ENCODE results near the gene NAPG. TPM values are rescaled to one million over a fixed set of nuclear protein-coding genes. Genes with fewer than 3 reads are reported as not detected.

The NAPG gene
- total RNA-seq, 4 donors from 2014 or later = 47.5 to 56.4 (median 53.1) TPM

- 66 to 71% methylated on average over 2 of the region's 2 CpGs for WGBS, 2 donors
- no peak for DNase-seq
- H3K27ac ChIP-seq = no peak overlapping the region
- TF ChIP-seq, protein P1, sequence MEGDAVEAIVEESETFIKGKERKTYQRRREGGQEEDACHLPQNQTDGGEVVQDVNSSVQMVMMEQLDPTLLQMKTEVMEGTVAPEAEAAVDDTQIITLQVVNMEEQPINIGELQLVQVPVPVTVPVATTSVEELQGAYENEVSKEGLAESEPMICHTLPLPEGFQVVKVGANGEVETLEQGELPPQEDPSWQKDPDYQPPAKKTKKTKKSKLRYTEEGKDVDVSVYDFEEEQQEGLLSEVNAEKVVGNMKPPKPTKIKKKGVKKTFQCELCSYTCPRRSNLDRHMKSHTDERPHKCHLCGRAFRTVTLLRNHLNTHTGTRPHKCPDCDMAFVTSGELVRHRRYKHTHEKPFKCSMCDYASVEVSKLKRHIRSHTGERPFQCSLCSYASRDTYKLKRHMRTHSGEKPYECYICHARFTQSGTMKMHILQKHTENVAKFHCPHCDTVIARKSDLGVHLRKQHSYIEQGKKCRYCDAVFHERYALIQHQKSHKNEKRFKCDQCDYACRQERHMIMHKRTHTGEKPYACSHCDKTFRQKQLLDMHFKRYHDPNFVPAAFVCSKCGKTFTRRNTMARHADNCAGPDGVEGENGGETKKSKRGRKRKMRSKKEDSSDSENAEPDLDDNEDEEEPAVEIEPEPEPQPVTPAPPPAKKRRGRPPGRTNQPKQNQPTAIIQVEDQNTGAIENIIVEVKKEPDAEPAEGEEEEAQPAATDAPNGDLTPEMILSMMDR (IDR thresholded peaks at IDR 0.05) = no peak
- no peak for TF ChIP-seq POLR2A (IDR thresholded peaks at IDR 0.05)
- intact Hi-C loops (cut with DNase I) = loop anchor here (10.0 kb wide), 1 partner anchor 65 kb away; the partner anchor contains the start of gene APCDD1
- no peaks in the 10 kb centered on the region for H3K27me3 ChIP-seq
- H3K9me3 ChIP-seq = no peaks in the 10 kb centered on the region
- H3K4me1 ChIP-seq = peaks cover 0 to 3% of the 10 kb centered on the region in 2 donors
- no peaks in the 10 kb centered on the region for H3K36me3 ChIP-seq
- no peak overlapping the region for H3K4me3 ChIP-seq (replicated peaks in 1 of 3)
Measured at GRCh38 chr18:10519366-10519765, 6.5 kb upstream of the NAPG start.

GRCh38 chr18:10519999-10520935 lies 5.6 kb upstream of the NAPG start:
- Histone ChIP-seq H3K4me1 (peaks cover 0 to 3% of the 10 kb centered on the region in 2 donors), H3K36me3 (no peaks in the 10 kb centered on the region), H3K4me3 (replicated peaks in 1 of 3) (no peak overlapping the region), H3K9me3 (no peaks in the 10 kb centered on the region), H3K27me3 (no peaks in the 10 kb centered on the region), H3K27ac (no peak overlapping the region)
- peak; percentile 81 to 84 for DNase-seq
- TF ChIP-seq, protein P1 (IDR thresholded peaks at IDR 0.05) = peak; percentile 37 to 86 (median 76)
- TF ChIP-seq POLR2A (IDR thresholded peaks at IDR 0.05) = no peak
- intact Hi-C loops (cut with DNase I) = loop anchor here (5.0 to 10.0 kb wide), 2 partner anchors 65 to 548 kb away; partner anchors contain the start of gene APCDD1
- WGBS, 2 donors = 26 to 31% methylated on average over 17 of the region's 17 CpGs

GRCh38 chr18:10521566-10521965 lies 4.3 kb upstream of the NAPG start:
- Histone ChIP-seq H3K27ac (no peak overlapping the region), H3K9me3 (no peaks in the 10 kb centered on the region), H3K36me3 (no peaks in the 10 kb centered on the region), H3K4me3 (replicated peaks in 1 of 3) (no peak overlapping the region), H3K4me1 (peaks cover 3 to 5% of the 10 kb centered on the region in 2 donors), H3K27me3 (no peaks in the 10 kb centered on the region)
- WGBS, 2 donors = 83 to 85% methylated on average over 8 of the region's 8 CpGs
- intact Hi-C loops (cut with DNase I) = loop anchor here (5.0 kb wide), 1 partner anchor 549 kb away; no protein-coding TSS in a partner anchor
- no peak for TF ChIP-seq POLR2A (IDR thresholded peaks at IDR 0.05)
- TF ChIP-seq, protein P1 (IDR thresholded peaks at IDR 0.05) = no peak
- no peak for DNase-seq

DNA sequence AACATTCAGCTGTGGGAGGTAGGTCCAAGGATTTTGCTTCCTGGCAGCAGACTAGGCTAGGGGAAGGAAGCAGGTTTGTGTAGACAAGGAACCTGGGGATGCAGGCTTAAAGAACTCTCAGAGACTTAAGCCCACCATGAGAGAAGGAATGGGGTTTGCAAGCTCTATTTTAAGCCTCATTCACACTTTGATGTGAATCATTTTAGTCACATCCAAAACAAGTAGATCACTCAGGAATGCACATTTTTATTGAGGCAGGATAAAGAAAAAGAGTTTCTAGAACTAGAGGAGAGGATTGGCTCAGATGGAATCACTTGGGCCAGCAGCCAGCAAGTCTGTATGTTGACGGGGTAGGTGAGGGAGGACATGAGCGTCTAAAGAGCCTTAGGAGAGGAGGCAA lies 3.3 kb upstream of the NAPG start:
- no peaks in the 10 kb centered on the region for H3K36me3 ChIP-seq
- intact Hi-C loops (cut with DNase I) = loop anchor here (5.0 kb wide), 1 partner anchor 550 kb away; no protein-coding TSS in a partner anchor

More for the DNA sequence above, 3.3 kb upstream of the NAPG start:
- 56 to 64% methylated on average over 2 of the region's 2 CpGs for WGBS, 2 donors
- H3K4me1 ChIP-seq = peaks cover 8 to 12% of the 10 kb centered on the region in 2 donors
- H3K27ac ChIP-seq = no peak overlapping the region
- H3K27me3 ChIP-seq = no peaks in the 10 kb centered on the region
- no peak for DNase-seq
- no peak overlapping the region for H3K4me3 ChIP-seq (replicated peaks in 1 of 3)
- H3K9me3 ChIP-seq = no peaks in the 10 kb centered on the region
- TF ChIP-seq, protein P1 (IDR thresholded peaks at IDR 0.05) = no peak
- TF ChIP-seq POLR2A (IDR thresholded peaks at IDR 0.05) = no peak
